HG03439 (cell line): Measurements from ENCODE around the gene C1QTNF3.
"Not testable (repeated sequence)": the region's sequence is repeated elsewhere in the genome, so short reads cannot be mapped to it uniquely, and the experiment has no call there.

Source experiments
- ATAC-seq: cut with Tn5 transposase; IDR thresholded peaks from one replicate; pipeline ENCODE4 v1.9.1; 2021; ENCODE audit warnings: mild to moderate bottlenecking, moderate library complexity; ENCODE audit not compliant: unreplicated experiment

Gene C1QTNF3

GRCh38 chr5:34043099-34043876, at the start of gene C1QTNF3:
C1QTNF3 (minus strand) TSS chr5:34043213; CDS start chr5:34043125, 88 bp downstream.
- no peak for ATAC-seq

DNA sequence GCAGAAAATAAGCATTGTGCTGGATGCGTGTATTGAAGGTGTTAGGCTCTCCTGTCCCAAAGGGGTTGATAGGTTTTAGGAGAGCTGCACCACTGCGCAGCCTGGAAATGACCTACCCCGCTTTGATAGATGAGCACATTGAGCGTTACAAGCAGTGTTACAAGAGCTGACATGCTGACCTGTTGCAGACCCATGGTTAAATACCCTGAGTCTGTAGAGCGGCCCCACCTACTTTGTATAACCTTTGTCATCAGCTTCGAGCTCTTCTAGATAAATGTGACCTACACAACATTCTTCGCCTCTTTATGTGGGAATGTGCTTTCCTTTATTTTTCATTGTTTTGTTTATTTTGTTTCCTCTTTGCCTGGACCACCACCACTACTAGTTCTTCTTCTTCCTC, 48.0 kb upstream of the C1QTNF3 start:
- not testable (repeated sequence) for ATAC-seq

DNA sequence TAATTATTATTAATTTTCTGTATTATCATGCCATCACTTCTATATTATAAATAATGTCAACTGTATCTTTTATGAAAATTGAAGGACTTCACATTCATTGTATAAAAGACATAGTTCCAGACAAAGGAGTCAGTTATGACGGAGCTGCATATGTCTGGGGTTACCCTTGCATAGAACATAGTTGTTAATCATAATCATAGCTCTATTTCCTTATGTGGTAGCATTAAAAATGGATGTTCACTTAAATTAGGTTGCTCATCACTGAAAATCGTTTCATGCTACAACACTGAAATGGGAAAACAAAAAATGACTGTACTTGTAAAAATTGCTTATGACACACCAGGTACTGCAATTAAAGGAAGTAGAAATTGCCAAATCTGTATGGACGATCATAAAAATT, 46.8 kb upstream of the C1QTNF3 start:
- not testable (repeated sequence) for ATAC-seq

- ATAC-seq = not testable (repeated sequence)
These were observed 44.7 kb upstream of the C1QTNF3 start for GRCh38 chr5:34087728-34088127.

DNA sequence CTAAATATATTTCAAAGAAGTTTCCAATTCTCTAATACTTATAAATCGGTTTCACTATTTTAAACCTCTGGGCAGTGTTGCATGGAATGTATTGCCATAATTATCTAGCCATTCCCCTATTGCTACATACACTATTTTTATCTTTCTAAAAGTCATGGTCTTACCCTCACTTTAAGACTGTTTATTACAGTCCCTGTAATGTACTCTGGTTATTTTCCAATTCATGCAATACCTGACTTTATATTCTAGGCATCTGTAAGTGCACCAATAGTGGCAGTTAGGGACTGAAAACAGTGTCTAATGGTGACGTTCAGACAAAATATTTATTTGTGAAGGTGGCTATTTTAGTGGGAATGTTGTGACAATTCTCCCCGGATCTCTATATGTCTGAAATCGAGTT, 40.9 kb upstream of the C1QTNF3 start:
- ATAC-seq = not testable (repeated sequence)

GRCh38 chr5:34079505-34079904, 36.5 kb upstream of the C1QTNF3 start:
- not testable (repeated sequence) for ATAC-seq

- not testable (repeated sequence) for ATAC-seq
These were observed 34.6 kb upstream of the C1QTNF3 start for GRCh38 chr5:34077636-34078035.

DNA sequence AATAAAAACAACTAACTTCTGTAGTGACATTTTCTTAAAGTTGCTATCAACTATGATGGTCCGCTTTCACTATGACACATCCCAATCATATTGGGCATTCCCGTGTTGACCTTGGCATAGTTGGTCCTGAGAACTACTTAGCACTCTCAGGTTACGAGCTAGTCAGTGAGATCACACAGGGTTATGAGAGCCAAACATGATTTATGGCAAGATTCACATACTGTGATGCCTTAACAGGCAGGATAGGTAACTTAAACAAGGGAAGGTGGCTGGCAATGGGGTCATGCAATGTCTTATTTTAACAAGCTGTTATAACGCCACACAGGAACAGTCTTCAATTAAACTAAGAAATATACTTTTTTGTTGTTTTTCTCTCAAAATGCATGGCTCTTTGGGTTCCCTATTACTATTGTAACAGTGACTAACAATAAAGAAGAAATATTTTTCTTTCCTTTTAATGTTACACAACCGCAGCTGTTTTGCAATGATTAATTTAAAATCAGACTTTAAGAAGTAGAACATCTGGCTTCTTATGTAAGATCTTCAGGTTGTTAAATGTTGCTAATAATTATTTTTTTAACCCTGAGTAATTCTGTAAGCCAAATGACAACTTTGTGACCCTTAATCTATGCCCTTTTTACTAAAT, 33.8 kb upstream of the C1QTNF3 start:
- ATAC-seq = not testable (repeated sequence)

- not testable (repeated sequence) for ATAC-seq
These were observed 31.5 kb upstream of the C1QTNF3 start for GRCh38 chr5:34074472-34074871.

- ATAC-seq = not testable (repeated sequence)
These were observed 31.1 kb upstream of the C1QTNF3 start for GRCh38 chr5:34074071-34074470.

DNA sequence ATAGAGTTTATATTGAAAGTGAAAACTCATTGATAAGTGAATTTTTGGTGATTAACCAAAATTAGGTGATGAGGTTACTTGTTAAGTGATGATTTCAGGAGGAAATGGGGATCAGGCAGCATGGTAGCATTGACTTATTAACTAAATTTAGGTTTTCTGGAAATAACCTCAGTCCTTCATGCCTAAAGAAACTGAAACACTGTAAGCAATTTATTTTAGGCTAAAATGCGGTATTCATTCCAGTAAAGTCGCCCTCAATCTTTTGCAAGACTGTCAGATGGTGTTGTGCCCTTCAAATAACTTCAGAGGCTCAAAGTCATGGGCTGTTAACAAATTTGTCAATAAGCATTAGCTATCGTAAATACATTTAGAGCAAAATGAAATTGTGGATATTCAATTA, 27.6 kb upstream of the C1QTNF3 start:
- ATAC-seq = not testable (repeated sequence)

- ATAC-seq = no peak
These were observed 21.6 kb upstream of the C1QTNF3 start for GRCh38 chr5:34064656-34065055.

DNA sequence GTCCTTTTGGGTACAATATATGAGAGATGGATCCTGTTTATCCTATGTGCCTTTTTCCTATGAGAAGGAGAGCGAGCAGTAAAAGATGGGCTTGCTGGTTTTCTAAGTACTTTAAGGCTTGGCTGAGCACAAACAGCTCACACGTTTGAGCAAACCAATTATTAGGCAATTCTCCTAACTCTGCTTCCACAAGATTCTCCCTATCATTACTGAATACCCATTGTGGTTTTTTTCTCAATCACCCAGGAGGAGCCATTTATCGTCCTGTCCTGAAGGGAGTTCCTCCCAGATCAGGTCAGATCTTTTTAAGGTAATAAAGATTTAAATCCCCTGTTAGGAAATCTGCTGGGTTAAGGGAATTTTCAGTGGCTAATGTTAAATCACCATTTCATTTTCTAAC, 19.4 kb upstream of the C1QTNF3 start:
- no peak for ATAC-seq

DNA sequence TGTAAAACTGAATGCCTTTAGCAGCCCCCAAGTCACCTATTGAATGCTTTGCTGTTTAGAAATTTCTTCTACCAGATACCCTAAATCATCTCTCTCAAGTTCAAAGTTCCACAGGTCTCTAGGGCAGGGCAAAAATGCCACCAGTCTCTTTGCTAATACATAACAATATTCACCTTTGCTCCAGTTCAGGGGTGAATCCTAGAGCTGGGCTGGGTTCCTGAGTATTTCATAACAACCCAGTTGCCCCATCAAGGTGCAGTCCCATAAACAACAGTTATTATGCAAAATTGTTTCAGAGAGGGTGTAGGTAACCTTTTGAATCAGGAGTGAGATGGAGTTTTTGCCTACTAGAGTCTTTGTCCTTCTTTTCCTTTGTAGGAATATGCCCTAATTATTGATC, 19.0 kb upstream of the C1QTNF3 start:
- ATAC-seq = no peak

DNA sequence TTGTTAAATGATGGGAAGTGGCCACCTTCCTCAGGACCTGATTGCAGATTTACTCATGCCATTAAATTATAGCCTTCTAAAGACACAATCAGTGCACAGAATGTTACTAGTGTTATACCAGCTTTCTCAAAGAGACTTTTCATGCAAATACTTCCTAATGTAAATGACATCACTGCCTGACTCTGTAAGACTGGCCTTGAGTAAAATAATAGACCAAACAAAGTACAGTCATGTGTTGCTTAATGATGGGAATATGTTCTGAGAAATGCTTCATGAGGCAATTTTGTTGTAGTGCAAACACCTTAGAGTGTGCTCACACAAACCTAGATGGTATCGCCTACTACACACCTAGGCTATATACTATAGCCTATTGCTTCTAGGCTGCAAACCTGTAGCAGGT, 17.0 kb upstream of the C1QTNF3 start:
- no peak for ATAC-seq

DNA sequence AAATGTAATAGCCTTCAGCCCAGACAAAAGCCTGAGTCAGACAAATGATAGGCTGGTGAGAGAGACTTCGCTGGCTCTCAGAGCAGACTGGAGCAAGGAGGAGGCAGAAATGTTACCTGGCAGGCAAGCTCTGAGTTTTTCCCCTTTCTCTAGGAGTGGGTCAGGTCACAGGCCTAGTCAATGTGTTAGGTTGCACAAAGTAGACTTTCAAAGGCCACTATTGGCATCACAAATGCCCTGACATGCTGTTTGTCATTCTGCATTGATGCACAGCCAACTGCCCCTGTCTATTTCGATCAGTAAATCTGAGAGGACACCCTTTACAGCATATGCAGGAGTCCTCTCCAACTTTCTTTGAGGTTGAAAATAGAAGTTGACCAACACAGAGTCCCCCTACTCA, 15.5 kb upstream of the C1QTNF3 start:
- no peak for ATAC-seq

- no peak for ATAC-seq
These were observed 14.6 kb upstream of the C1QTNF3 start for GRCh38 chr5:34057569-34057968.

- no peak for ATAC-seq
These were observed 14.1 kb upstream of the C1QTNF3 start for GRCh38 chr5:34057118-34057517.

DNA sequence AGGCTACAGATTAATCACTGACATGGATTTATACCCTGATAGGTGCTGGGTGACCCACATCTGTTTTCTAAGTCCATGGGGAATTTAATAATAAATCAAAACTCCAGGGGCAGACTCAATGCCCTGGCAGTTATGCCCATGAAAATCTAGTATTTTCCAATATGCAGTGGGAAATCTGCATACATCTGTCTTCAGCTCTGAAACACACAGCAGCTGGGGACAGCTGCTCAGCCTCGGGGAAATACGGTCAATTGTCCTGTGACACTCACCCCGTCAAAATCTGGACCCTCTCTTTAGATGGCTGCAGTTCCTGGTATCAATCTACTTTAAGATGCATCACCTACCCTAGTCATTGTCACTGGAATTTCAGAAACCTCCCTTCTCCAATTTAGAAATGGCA, 12.7 kb upstream of the C1QTNF3 start:
- no peak for ATAC-seq

DNA sequence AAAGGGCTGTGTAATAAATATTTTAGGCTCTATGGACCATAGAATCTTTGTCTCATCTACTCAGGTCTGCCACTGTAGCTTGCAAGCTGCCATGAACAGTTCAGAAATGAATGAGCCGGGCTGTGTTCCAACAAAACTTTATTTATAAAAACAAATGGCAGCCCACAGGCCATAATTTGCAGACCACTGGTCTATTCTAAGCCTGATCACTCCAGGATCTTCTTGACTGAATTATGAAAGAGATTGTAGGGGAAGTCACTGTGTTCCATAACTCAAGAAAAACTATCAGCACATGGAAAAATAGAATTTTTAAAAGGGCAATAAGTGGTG, 11.4 kb upstream of the C1QTNF3 start:
- ATAC-seq = no peak

- ATAC-seq = no peak
These were observed 10.8 kb upstream of the C1QTNF3 start for GRCh38 chr5:34053571-34054399.

DNA sequence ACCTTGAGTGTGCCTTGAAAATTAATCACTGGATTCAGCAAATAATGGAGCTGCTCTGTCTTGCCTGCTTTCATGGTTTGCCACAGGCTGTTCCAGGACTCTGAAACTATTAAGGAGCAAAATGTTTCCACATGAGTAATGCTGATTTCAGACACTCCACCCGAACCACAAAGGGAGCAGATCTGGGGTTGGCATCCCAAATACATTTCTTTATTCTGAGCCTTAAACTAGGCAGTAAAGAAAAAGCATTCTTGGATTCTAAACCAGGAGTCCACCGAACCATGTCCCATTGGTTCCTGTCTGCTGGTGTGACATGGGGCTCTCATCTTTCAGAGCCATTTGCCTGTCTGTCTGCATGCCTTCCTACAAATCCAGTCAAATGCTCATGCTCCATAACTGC, 10.1 kb upstream of the C1QTNF3 start:
- no peak for ATAC-seq
